GM21825 (cell line): ENCODE results near the gene VAMP7.
"Not testable (repeated sequence)": the region's sequence is repeated elsewhere in the genome, so short reads cannot be mapped to it uniquely, and the experiment has no call there.

Experiments
- ATAC-seq: cut with Tn5 transposase; IDR thresholded peaks from one replicate; pipeline ENCODE4 v1.9.1; 2021; ENCODE audit warnings: mild to moderate bottlenecking, moderate library complexity; ENCODE audit not compliant: unreplicated experiment

Gene VAMP7

GRCh38 chrX:155900765-155901164 is 19.6 kb downstream of the VAMP7 start:
- no peak for ATAC-seq

GRCh38 chrX:155907661-155908060 is 26.5 kb downstream of the VAMP7 start:
- not testable (repeated sequence) for ATAC-seq

GRCh38 chrX:155923200-155923599 is 42.1 kb downstream of the VAMP7 start:
- ATAC-seq, result no peak

- not testable (repeated sequence) for ATAC-seq
These were observed 49.9 kb downstream of the VAMP7 start for GRCh38 chrX:155930852-155931618.

- no peak for ATAC-seq
These were observed 57.0 kb downstream of the VAMP7 start for GRCh38 chrX:155938132-155938531.

GRCh38 chrX:155949098-155949497 is 68.0 kb downstream of the VAMP7 start:
- ATAC-seq, result no peak

- no peak for ATAC-seq
These were observed 70.2 kb downstream of the VAMP7 start for GRCh38 chrX:155951237-155951789.

GRCh38 chrX:155953055-155953454 is 71.9 kb downstream of the VAMP7 start:
- no peak for ATAC-seq

GRCh38 chrX:155954793-155955192 is 73.6 kb downstream of the VAMP7 start:
- ATAC-seq, result no peak

- no peak for ATAC-seq
These were observed 75.0 kb downstream of the VAMP7 start for GRCh38 chrX:155956099-155956498.

GRCh38 chrX:155956649-155957048 is 75.5 kb downstream of the VAMP7 start:
- no peak for ATAC-seq

- ATAC-seq, result no peak
These were observed 76.7 kb downstream of the VAMP7 start for GRCh38 chrX:155957843-155958242.

GRCh38 chrX:155959018-155959587 is 78.0 kb downstream of the VAMP7 start:
- no peak for ATAC-seq

- no peak for ATAC-seq
These were observed 81.8 kb downstream of the VAMP7 start for GRCh38 chrX:155962906-155963305.

- no peak for ATAC-seq
These were observed 85.7 kb downstream of the VAMP7 start for GRCh38 chrX:155966876-155967275.

GRCh38 chrX:155967653-155968325 is 86.6 kb downstream of the VAMP7 start:
- ATAC-seq, result no peak

GRCh38 chrX:155968326-155968661 is 87.1 kb downstream of the VAMP7 start:
- ATAC-seq, result no peak

- no peak for ATAC-seq
These were observed 87.6 kb downstream of the VAMP7 start for GRCh38 chrX:155968791-155969190.

- ATAC-seq, result not testable (repeated sequence)
These were observed 90.5 kb downstream of the VAMP7 start for GRCh38 chrX:155971658-155972057.

GRCh38 chrX:155972241-155972640 is 91.1 kb downstream of the VAMP7 start:
- ATAC-seq, result not testable (repeated sequence)

- ATAC-seq, result no peak
These were observed 102.2 kb downstream of the VAMP7 start for GRCh38 chrX:155983326-155983725.

- no peak for ATAC-seq
These were observed 104.1 kb downstream of the VAMP7 start for GRCh38 chrX:155985208-155985607.
